Mammary epithelial cell (primary cell): ENCODE results near the gene PNPLA5.

Experiments used
- CTCF ChIP-seq, 2 donors: IDR thresholded peaks in 1 of 2; conservative IDR thresholded peaks in 1 of 2; 2 replicates each; pipeline ENCODE4 v1.5.1; 2011 to 2012; ENCODE audit warnings: inconsistent platforms in 2 of 2, low read length in 2 of 2, mild to moderate bottlenecking in 2 of 2, control low read depth in 1 of 2, low read depth in 1 of 2; ENCODE audit not compliant: insufficient read depth in 1 of 2; ENCODE audit errors: extremely low read depth in 1 of 2
- EZH2 ChIP-seq: IDR thresholded peaks from 2 replicates; pipeline ENCODE4 v1.6.1; 2012; ENCODE audit warnings: low read length, inconsistent platforms, borderline replicate concordance

GRCh38 chr22:43840851-43841250 lies 51.0 kb downstream of the PNPLA5 start:
- no peak for TF ChIP-seq CTCF (conservative IDR thresholded peaks at IDR 0.05 in 1 of 2, IDR thresholded peaks at IDR 0.05 in 1 of 2; ENCODE audit: extremely low read depth in 1 of 2, insufficient read depth in 1 of 2, low read depth in 1 of 2, low read length in 2 of 2)
- no peak for TF ChIP-seq EZH2
